GM21528 (cell line): ENCODE results near the gene AGBL4.
A peak's percentile ranks its signal among the peaks of the same experiment; 100 is the strongest.

ENCODE experiments used
- ATAC-seq: cut with Tn5 transposase; IDR thresholded peaks from one replicate; pipeline ENCODE4 v1.9.1; 2021; ENCODE audit warnings: mild to moderate bottlenecking, moderate library complexity; ENCODE audit not compliant: unreplicated experiment, low FRiP score

AGBL4 gene

GRCh38 chr1:48853006-48853405 is 1170.7 kb downstream of the AGBL4 start:
- ATAC-seq: no peak

DNA sequence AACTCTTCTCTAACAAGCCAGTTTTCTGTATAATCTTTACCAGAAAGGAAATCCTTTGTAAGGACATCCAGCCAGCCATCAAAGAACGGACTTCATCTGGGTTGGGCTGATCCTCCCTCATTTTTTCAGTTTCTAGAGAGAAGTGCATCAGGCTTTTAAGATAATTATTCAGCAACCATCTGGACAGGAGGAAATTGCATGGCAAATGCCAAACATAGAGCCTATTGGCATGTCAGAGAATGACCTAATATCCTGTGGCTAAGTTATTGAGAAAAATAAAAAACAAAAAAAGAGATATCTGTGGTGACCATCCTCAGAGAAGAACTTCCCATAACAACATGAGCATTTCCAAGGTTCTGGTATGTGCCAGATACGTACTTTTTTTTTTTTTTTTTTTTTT is 1172.1 kb downstream of the AGBL4 start:
- no peak for ATAC-seq

- no peak for ATAC-seq
These were observed 1175.7 kb downstream of the AGBL4 start for GRCh38 chr1:48848035-48848434.

DNA sequence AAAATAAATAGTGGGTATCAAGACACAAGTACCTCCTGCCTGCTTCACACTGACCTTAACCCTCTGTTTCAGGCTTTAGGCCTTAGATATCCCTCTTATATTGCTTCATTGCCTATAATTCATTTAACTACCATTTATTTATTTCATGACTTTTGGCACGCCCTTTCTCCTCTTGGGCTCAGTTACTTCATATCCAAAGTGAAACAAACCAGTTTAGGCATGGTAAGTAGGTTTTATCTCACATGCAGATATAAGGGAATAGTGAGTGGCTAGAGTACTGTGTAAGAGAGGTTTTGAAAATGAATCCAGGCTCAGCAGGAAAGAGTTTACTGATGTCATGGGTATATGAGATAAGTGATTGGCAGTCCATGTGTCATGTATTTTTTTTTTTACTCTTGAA is 1177.3 kb downstream of the AGBL4 start:
- no peak for ATAC-seq

GRCh38 chr1:48844187-48844586 is 1179.6 kb downstream of the AGBL4 start:
- ATAC-seq: no peak

- ATAC-seq: no peak
These were observed 1181.8 kb downstream of the AGBL4 start for GRCh38 chr1:48841966-48842365.

DNA sequence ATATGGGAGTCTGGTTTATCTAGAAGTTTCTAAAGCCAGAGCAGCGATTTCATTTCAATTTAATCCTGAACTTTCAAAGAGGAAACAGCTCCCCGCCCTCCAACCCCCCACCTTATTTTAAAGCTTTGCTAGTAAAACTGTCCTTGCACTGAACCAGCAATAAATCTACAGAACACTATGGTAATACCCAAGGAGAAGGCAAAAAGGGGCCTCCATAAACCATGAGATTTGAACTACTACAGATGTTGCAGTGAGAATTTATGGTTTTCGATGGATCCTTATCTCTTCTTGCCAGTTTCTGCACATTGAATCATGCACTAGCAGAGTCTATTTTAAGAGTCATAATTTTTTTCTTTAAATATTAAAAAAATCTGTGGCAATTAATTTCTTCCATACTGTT is 1182.3 kb downstream of the AGBL4 start:
- ATAC-seq: no peak

DNA sequence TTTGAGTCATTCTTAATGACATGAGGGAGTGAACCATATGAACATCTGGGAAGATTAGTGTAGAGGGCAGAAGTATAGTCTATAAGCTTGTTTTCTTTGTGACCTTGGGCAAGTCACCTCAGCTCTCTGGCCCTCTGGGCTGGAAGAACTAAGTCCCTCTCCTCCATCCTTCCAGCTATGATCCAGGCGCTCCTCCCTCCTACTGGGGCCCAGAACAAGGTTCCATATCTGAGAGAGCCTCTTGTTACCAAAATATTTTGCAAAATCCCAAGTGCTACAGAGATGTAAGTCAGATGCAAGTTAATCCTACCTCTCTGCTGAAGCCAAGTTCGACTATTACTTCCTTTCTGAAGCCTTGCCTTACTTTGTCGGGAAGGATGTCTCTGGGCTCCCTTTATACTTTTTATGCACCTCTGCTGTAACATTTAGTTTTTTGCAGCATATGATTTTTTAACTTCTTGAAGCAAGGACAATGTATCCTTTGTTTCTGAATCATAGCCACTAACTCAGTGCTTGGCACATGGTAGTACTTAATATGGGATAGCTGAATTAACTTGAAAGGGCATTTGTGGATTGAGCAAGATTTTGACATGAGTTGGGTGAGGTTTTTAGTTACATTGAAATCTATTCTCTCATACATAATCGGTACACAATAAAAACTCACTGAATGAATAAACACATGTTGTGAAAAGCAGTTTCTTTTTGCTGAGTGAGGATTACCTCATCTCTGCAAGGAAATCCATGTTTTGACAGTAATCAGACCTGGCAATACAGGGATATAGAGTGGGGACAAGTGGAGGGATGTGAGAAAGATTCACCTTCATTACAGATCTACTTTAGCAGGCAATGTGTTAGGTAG is 1192.4 kb downstream of the AGBL4 start:
- no peak for ATAC-seq

GRCh38 chr1:48830715-48831114 is 1193.0 kb downstream of the AGBL4 start:
- no peak for ATAC-seq

DNA sequence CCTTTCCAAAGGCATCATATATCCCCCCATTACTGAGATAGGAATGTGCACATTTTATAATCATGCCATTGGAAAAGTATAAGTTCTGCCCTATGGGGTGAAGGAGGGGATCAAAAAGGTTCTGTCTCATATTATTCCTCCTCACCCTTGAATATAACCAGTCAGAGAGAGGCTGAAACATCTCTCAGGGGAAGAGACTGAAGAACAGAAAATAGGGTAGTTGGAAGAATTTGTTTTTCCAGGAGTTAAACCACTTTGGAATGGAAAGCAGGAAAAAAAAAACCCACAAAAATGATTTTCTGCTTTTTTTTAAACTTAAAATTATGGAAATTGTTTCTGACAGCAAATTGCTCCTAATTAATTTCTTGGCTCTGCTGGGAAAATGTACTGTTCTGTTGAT is 1194.3 kb downstream of the AGBL4 start:
- ATAC-seq: no peak

GRCh38 chr1:48823168-48823567 is 1200.6 kb downstream of the AGBL4 start:
- no peak for ATAC-seq

- no peak for ATAC-seq
These were observed 1203.3 kb downstream of the AGBL4 start for GRCh38 chr1:48820491-48820890.

- ATAC-seq: no peak
These were observed 1206.1 kb downstream of the AGBL4 start for GRCh38 chr1:48817505-48818114.

DNA sequence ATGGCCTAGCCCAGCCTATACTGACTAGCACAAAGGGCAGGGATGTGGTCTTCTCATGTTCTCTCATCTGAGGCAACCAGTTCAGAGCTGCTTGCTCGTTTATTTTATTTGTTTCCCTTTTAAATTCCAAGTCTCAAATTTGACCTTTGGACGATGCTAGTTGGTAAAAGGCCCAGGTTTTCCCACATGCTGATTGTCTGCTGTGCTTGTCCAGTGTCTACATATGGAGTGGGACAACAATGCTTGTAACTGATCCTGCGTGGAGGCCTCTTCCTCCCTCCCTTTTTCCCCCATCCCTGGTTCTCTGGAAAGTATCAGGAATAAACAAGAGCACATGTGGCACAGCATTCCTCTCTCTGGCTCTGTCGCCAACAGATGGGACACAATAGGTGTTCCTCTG is 1213.0 kb downstream of the AGBL4 start:
- ATAC-seq: no peak

DNA sequence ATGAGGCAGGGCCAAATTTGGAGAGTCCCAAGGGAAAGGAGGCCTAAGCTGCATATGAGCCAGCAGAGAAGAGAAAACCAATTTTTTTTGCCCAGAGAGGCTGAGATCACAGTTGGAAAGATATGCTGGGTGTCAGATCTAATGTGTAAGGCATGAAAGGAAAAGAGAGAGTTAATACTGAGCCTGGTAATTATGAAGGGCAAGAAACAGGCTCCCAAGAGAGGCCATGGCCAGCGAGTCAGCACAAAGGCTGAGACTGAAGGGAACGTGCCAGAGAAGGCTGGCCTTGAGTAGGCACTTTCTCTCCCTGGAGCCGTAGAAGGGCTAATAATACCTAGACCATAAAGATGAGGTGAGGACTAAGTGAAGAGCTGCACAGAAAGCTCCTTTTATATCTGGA is 1215.3 kb downstream of the AGBL4 start:
- no peak for ATAC-seq

DNA sequence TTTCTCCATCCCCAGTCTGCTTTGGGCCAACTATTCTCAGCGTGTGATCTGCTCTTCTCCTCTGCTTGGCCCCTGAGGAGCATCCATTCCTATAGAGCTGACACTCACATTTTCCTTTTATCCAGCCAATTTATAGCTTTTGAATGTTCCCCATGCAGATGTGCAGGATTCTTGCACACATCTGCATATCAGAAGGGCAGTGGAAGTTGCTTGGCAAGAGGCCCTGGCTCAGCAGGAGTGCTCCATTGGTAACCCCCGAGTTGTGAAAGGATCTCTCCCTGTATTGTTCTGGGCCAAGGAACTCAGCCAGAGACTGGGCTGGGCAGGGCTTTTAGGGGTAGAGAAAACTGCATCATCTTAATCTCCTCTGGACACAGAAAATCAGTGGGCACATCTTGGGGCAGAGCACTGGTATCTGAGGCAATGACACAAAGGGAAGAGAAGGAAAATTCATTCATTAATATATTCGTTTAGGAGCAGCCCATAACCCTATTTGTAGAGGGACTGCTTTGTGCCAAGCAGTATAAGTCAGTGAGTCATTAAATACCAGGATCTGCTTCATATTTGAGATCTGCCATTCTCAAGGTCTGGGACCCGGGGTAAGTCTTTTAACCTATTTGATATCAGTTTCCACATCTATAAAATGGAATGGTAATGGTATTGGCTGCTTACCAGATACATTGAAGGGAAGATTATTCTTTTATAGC is 1216.0 kb downstream of the AGBL4 start:
- ATAC-seq: no peak

DNA sequence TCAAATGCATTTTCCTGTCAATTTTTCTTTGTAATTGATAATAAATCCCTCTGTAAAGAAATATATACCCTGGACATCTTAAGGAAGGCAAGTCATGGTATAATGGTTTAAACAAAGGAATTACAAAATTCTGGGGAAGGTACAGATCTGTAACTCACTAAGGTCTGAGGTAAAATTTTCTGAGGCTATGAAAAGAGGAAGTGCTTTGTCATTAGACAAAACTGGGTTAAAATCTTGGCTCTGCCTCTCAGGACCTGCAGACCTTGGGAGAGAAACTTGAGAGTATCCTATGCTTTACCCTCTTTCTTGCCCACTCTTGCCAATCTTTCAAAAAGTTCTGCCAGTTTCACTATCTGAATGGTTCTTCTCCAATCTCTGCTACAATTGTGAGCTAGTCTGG is 1220.3 kb downstream of the AGBL4 start:
- ATAC-seq: no peak

GRCh38 chr1:48794816-48795215 is 1228.9 kb downstream of the AGBL4 start:
- ATAC-seq: no peak

DNA sequence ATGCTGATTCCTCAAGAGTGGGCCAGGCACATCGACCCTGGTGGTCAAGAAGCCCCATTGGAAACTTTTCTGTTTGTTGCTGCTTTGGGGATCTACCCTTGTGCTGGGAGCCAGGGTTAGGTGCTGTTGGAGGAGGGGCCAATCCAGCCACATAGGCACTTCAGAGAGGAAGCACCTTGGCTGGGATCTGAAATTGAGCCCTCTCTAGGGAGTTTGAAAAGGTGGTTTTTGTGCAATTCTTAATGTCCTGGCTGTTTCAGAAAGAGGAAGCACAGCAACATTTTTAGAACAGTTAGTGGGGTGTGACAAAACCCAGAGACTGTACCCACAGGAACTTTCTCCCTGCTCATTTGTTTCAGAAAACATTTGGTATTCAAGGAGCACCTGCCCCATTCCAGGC is 1229.9 kb downstream of the AGBL4 start:
- ATAC-seq: peak; percentile 88

DNA sequence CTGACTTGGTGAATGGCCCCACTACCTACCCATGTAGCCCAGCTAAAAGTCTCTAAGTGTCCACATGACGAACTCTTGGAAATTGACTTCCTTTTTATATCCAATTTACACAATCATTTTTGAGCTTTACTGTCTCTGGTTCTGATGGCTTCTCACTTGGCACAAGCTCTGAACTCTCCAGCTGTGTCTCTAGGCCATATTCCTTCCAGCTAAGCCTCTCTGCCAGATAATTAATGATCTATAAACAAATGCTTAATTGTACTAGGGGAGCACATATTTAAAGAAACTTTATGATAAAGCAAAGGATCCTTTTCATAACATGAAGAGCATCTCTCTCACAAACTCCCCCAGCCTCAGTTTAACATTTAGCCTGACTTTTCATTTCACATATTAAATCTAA is 1230.8 kb downstream of the AGBL4 start:
- ATAC-seq: no peak

DNA sequence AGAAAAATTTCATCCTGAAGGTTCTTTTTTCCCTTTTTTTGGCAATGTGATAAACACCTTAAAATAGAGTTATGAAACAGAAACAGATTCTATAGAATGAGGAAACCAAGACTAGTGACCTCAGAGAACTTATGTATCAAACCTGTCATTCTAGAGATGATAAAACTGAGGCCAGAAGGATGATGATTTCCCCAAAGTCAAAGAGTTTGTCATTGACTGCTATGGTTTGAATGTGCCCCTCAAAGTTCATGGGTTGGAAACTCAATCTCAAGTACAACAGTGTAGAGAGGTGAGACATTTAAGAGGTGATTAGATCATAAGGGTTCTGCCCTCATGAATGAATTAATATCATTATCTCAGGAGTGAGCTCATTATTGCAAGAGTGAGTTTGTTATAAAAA is 1233.4 kb downstream of the AGBL4 start:
- ATAC-seq: peak; percentile 58

DNA sequence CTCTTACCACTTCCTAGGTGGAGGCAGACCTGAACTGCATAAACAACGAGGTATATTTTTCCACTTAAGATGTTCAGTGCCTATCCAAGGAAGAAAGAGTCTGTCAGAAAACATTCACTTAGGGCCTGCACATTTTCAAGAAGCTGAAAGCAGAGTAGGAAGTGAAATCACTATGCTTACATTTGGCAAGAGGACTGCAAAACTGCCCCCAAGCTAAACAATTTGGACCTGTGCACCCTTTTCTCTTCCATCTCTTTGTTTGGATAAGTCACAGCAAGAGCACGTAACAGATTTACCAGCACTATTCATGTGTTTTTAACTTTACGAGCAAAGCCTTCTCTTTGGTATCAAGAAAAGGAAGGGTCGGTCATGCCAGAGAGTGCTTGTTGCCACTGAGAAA is 1233.9 kb downstream of the AGBL4 start:
- peak; percentile 28 for ATAC-seq
